SK-MEL-5 (cell line): ENCODE data around the gene AGTPBP1. TPM values are rescaled to one million over a fixed set of nuclear protein-coding genes. Genes with fewer than 3 reads are reported as not detected.
"Not testable (repeated sequence)": the region's sequence is repeated elsewhere in the genome, so short reads cannot be mapped to it uniquely, and the experiment has no call there.

Experiments used
- DNase-seq: peaks from one replicate; pipeline ENCODE4 v3.0.0-alpha.2; 2016; ENCODE audit warnings: low read depth, low spot score
- in situ Hi-C: cut with HindIII; loops from 2 replicates; pipeline ENCODE4 v1.10.0; 2016; ENCODE audit warnings: low sequenced_read_pairs, high pct_unique_total_duplicates, low pct_unique_long_range_greater_than_20kb
- total RNA-seq: library from RNA; depleted of rRNA; stranded (reverse); fragments of >200 nt; shearing (Covaris generic); gene quantifications from 2 replicates; pipeline ENCODE4 v1.2.3, GENCODE V29; 2014

Gene AGTPBP1
- total RNA-seq, 1 experiment from 2014 or later: 15.8 TPM

GRCh38 chr9:85726737-85727136, 15.0 kb downstream of the AGTPBP1 start:
- in situ Hi-C loops: no loop called here
- DNase-seq: no peak

- in situ Hi-C loops: no loop called here
- no peak for DNase-seq
These were observed 18.5 kb downstream of the AGTPBP1 start for GRCh38 chr9:85723215-85723614.

GRCh38 chr9:85719411-85719810, 22.3 kb downstream of the AGTPBP1 start:
- in situ Hi-C loops, DNase-seq: not testable (repeated sequence)

DNA sequence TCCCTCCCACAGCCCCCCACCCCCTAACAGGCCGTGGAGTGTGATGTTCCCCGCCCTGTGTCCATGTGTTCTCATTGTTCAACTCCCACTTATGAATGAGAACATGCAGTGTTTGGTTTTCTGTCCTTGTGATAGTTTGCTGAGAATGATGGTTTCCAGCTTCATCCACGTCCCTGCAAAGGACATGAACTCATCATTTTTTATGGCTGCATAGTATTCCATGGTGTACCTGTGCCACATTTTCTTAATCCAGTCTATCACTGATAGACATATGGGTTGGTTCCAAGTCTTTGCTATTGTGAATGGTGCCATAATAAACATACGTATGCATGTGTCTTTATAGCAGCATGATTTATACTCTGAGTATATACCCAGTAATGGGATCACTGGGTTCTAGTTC, 23.9 kb downstream of the AGTPBP1 start:
- in situ Hi-C loops, DNase-seq: not testable (repeated sequence)

DNA sequence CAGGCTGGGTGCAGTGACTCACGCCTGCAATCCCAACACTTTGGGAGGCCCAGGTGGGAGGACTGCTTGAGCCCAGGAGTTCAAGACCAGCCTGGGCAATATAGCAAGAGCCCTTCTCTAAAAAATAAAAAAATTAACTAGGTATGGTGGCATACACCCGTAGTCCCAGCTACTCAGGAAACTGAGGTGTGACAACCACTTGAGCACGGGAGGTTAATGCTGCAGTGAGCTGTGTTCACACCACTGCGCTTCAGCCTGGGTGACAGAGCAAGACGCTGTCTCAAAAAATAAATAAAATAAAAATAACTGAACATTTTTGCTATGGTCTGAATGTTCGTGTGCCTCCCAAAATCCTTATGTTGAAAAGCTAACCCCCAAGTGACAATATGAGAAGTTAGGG, 24.5 kb downstream of the AGTPBP1 start:
- DNase-seq: no peak
- in situ Hi-C loops: no loop called here

DNA sequence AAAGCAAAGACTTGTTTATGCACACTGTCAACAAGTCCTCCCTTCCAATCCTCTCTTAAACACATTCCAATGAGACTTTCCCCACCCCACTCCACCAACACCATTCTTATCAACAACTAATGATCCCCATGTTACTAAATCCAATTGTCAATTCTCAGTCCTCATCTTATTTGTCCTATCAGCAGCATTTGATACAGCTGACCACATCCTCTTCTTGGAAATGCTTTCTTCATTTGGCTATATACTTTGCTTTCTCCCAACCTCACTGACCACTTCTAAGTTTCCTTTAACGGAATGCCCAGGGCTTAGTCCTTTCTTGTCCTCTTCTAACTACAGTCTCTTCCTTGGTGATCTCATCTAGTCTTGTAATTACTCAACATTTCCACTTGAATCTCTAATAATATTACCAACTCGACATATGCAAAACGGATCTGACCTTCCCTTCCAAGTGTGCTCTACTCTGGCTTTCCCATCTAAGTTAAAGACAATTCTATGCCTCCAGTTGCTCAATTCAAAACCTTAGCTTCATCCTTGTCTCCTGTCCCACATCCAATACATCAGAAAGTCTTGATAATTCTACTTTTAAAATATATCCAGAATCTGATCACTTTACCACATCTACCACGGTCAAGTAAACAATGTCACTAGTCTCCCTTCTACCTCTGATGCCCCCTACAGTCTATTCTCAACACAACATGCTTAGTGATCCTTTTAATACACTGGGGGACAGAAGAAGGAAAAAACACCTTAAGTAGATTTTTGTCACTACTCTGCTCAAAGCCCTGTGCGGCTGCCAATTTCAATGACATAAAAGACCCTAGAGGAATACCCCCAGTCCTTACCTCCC, 25.5 kb downstream of the AGTPBP1 start:
- peak; percentile 54 for DNase-seq
- in situ Hi-C loops: no loop called here

DNA sequence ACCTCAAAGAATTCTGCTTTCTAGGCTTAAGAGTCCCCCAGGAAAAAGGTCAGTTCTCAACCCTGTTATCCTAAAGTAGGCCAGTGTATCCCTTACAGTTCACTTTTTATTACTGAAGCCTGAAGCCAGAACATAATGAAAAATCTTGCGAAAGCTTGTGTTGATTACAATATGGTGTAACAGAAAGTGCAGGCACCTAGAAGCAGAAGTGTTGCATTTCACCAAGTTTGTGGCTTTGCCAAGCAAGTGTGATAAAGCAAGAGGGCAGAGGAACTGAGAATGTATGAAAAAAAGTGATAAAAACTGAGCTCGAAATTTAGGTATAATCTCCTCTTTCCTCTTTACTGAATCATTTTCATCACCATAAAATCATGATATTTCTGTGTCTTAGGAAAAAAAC, 26.2 kb downstream of the AGTPBP1 start:
- DNase-seq: no peak
- in situ Hi-C loops: no loop called here

- in situ Hi-C loops: no loop called here
- no peak for DNase-seq
These were observed 27.9 kb downstream of the AGTPBP1 start for GRCh38 chr9:85713897-85714296.

- DNase-seq: no peak
- in situ Hi-C loops: no loop called here
These were observed 37.0 kb downstream of the AGTPBP1 start for GRCh38 chr9:85704744-85705143.

- DNase-seq: no peak
- in situ Hi-C loops: no loop called here
These were observed 38.4 kb downstream of the AGTPBP1 start for GRCh38 chr9:85703398-85703797.

DNA sequence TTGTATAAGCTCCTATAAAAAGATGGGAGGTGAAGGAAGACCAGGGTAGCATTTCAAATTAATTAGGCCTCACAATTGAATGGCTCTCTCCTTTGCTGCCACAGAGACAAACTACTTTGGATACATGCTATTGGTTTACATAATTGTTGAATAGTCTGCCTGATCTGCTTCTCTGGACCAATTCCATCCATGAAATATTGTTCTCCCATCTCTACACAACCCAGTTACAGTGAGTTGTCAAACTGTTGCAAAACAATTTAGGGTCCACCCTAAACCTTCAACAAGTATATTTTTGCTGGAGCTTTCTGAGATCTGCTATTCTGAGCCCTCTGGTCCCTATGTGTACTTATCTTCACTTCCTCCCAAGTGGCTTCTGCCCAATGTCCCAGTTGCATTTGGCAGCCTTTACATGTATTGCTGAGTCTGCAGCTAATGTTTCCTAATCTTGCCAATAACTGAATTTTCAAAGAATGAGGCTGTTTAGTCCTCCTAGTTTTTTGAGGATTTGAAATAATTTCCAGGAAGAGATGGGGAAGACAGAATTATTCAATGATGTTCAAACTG, 38.9 kb downstream of the AGTPBP1 start:
- DNase-seq: no peak
- in situ Hi-C loops: no loop called here

DNA sequence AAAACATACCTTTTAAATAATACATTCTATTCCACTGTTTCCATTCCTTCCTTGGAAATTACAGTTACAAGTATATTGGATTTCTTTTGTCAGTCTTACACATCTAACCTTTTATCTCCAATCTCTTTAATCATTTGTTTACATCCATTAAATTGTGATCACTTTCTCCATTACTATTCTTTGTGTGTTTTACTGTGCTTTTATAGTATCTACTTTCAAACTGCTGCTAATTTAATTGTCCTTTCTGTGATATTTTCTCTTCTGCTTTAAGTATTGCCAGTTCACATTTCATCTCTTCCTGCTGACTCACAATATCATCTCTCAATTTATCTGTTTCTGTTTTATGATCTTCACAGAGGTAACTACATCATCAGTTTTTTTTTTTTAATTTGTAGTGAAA, 39.6 kb downstream of the AGTPBP1 start:
- no peak for DNase-seq
- in situ Hi-C loops: no loop called here

DNA sequence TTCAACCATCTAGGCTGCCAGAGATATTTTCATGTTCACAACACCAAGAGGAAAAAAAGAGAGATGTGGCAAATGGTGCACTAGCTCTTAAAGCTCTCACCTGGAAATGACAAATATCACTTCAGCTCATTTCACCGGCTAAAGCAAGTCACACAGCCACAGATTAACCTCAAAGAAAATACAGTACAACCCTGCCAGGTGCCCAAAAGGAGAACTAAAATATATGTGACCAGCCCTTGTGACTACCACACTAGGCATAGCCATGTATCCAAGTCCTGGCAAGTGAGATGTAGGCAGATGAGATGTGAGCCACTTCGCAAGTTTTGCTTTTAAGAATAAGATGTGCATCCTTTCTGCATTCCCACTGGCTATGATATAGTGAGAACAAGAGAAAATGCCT, 41.4 kb downstream of the AGTPBP1 start:
- in situ Hi-C loops: no loop called here
- no peak for DNase-seq

- no peak for DNase-seq
- in situ Hi-C loops: no loop called here
These were observed 53.4 kb downstream of the AGTPBP1 start for GRCh38 chr9:85688361-85688760.

GRCh38 chr9:85685081-85685480, 56.7 kb downstream of the AGTPBP1 start:
- no peak for DNase-seq
- in situ Hi-C loops: no loop called here

DNA sequence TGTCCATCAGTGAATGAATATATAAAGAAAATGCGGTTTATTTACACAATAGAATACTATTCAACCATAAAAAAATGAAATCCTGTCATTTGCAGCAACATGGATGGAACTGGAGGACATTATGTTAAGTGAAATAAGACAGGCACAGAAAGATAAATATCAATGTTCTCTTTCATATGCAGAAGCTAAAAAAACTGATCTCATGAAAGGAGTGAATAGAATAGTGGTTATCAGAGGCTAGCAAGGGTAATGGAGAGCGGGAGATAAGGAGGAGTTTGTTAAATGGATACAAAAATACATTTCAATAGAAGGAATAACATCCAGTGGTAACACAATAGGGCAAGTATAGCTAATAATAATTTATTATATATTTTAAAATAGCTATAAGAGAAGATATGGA, 65.0 kb downstream of the AGTPBP1 start:
- in situ Hi-C loops: no loop called here
- no peak for DNase-seq

- in situ Hi-C loops: no loop called here
- DNase-seq: no peak
These were observed 74.4 kb downstream of the AGTPBP1 start for GRCh38 chr9:85667374-85667773.

- in situ Hi-C loops: no loop called here
These were observed 75.7 kb downstream of the AGTPBP1 start for GRCh38 chr9:85666086-85666485.

GRCh38 chr9:85662573-85662972, 79.2 kb downstream of the AGTPBP1 start:
- in situ Hi-C loops: no loop called here

More at GRCh38 chr9:85666086-85666485, 75.7 kb downstream of the AGTPBP1 start:
- no peak for DNase-seq

More at GRCh38 chr9:85662573-85662972, 79.2 kb downstream of the AGTPBP1 start:
- no peak for DNase-seq
